IMR-90 (cell line): Measurements from ENCODE around the gene KDM6A. TPM values are rescaled to one million over a fixed set of nuclear protein-coding genes. Genes with fewer than 3 reads are reported as not detected.
A peak's percentile ranks its signal among the peaks of the same experiment; 100 is the strongest.

ENCODE experiments used
- ATAC-seq: fragments of 200-7000 bp; cut with Tn5 transposase; 2 replicates; pipeline ENCODE4 v1.9.1; 2020; ENCODE audit warnings: low read depth, mild to moderate bottlenecking, moderate library complexity
- BruUV-seq: library from RNA; stranded (reverse); fragments of 400-500 nt; replicated peaks from 2 replicates; lab custom pipeline; 2021; lab: Mats Ljungman, UMichigan
- CTCF ChIA-PET: fragments of 300-600 bp; formaldehyde crosslinking; extraction: SDS; loops from one replicate; lab custom pipeline; 2021; ENCODE audit warnings: antibody characterized with exemption; lab: Yijun Ruan, JAX
- POLR2A ChIA-PET: fragments of 300-600 bp; sonication (Branson Sonifier 250); formaldehyde crosslinking; loops from one replicate; lab custom pipeline; 2022; ENCODE audit warnings: antibody characterized with exemption; ENCODE audit not compliant: unreplicated experiment; lab: Charles Lee
- DNase-seq: peaks from one replicate; pipeline ENCODE4 v3.0.0; 2013
- H2AFZ ChIP-seq: replicated peaks from 2 replicates; pipeline ENCODE3; 2013; ENCODE audit warnings: low read length, mild to moderate bottlenecking; ENCODE audit not compliant: poor library complexity
- H2AK5ac ChIP-seq: 2 replicates; pipeline ENCODE4 v1.6.1; 2013; ENCODE audit warnings: low read depth, low read length, inconsistent platforms
- H2AK9ac ChIP-seq: replicated peaks from 2 replicates; pipeline ENCODE3; 2013; ENCODE audit warnings: mild to moderate bottlenecking, low read depth, low read length, moderate library complexity; ENCODE audit not compliant: poor library complexity
- H2BK120ac ChIP-seq: 2 replicates; pipeline ENCODE4 v1.6.1; 2013; ENCODE audit warnings: low read depth, low read length, inconsistent platforms
- H2BK15ac ChIP-seq: 3 replicates; pipeline ENCODE4 v1.6.1; 2013; ENCODE audit warnings: low read depth, low read length, inconsistent platforms
- H2BK20ac ChIP-seq: 2 replicates; pipeline ENCODE4 v1.6.1; 2013; ENCODE audit warnings: low read depth, mild to moderate bottlenecking, inconsistent platforms, low read length, moderate library complexity
- H2BK5ac ChIP-seq: 2 replicates; pipeline ENCODE4 v1.6.1; 2013; ENCODE audit warnings: mild to moderate bottlenecking, low read depth, low read length, inconsistent platforms; ENCODE audit not compliant: poor library complexity, severe bottlenecking
- H3K14ac ChIP-seq: replicated peaks from 2 replicates; pipeline ENCODE4 v1.6.1; 2013; ENCODE audit warnings: low read depth, low read length, inconsistent platforms
- H3K18ac ChIP-seq: 2 replicates; pipeline ENCODE4 v1.6.1; 2013; ENCODE audit warnings: low read depth, low read length, control low read depth
- H3K23ac ChIP-seq: 2 replicates; pipeline ENCODE4 v1.6.1; 2013; ENCODE audit warnings: low read depth, low read length, inconsistent platforms
- H3K27ac ChIP-seq: 2 replicates; pipeline ENCODE4 v1.5.1; 2013; ENCODE audit warnings: mild to moderate bottlenecking, control low read depth, low read length; ENCODE audit not compliant: insufficient read depth
- H3K27me3 ChIP-seq: 2 replicates; pipeline ENCODE4 v1.6.1; 2013; ENCODE audit warnings: low read length; ENCODE audit not compliant: control insufficient read depth, insufficient read depth
- H3K36me3 ChIP-seq: 2 replicates; pipeline ENCODE4 v1.6.1; 2013; ENCODE audit warnings: low read length, mixed read lengths; ENCODE audit not compliant: control insufficient read depth, insufficient read depth
- H3K4ac ChIP-seq: 2 replicates; pipeline ENCODE4 v1.6.1; 2013; ENCODE audit warnings: low read depth, low read length, inconsistent platforms
- H3K4me1 ChIP-seq: 2 replicates; pipeline ENCODE4 v1.6.1; 2013; ENCODE audit warnings: low read length, mixed read lengths; ENCODE audit not compliant: control insufficient read depth, insufficient read depth
- H3K4me2 ChIP-seq: 2 replicates; pipeline ENCODE4 v1.6.1; 2013; ENCODE audit warnings: low read depth, mild to moderate bottlenecking, control low read depth, low read length, moderate library complexity
- H3K4me3 ChIP-seq: 2 replicates; pipeline ENCODE4 v1.5.1; 2013; ENCODE audit warnings: low read depth, mild to moderate bottlenecking, control low read depth, low read length, moderate library complexity; ENCODE audit not compliant: insufficient read depth
- H3K56ac ChIP-seq: 2 replicates; pipeline ENCODE4 v1.6.1; 2013; ENCODE audit warnings: low read length, inconsistent platforms; ENCODE audit not compliant: insufficient read depth; ENCODE audit errors: extremely low read depth
- H3K79me1 ChIP-seq, 2 experiments: 2 replicates each; pipeline ENCODE4 v1.6.1; 2013; ENCODE audit warnings: low read length in 2 of 2, inconsistent platforms in 1 of 2, low read depth in 1 of 2
- H3K9ac ChIP-seq: 2 replicates; pipeline ENCODE4 v1.6.1; 2013; ENCODE audit warnings: low read depth, low read length, control low read depth
- H3K9me1 ChIP-seq: 2 replicates; pipeline ENCODE4 v1.6.1; 2013; ENCODE audit warnings: low read length, inconsistent platforms; ENCODE audit not compliant: insufficient read depth
- H3K9me3 ChIP-seq: 2 replicates; pipeline ENCODE4 v1.6.1; 2013; ENCODE audit warnings: low read length; ENCODE audit not compliant: control insufficient read depth, insufficient read depth
- H4K20me1 ChIP-seq: 2 replicates; pipeline ENCODE4 v1.6.1; 2013; ENCODE audit warnings: low read length, inconsistent platforms; ENCODE audit not compliant: insufficient read depth
- H4K5ac ChIP-seq: 2 replicates; pipeline ENCODE4 v1.6.1; 2013; ENCODE audit warnings: mild to moderate bottlenecking, low read depth, low read length, control low read depth
- H4K8ac ChIP-seq, 2 experiments: 2 replicates each; pipeline ENCODE4 v1.6.1; 2013; ENCODE audit warnings: low read depth in 2 of 2, low read length in 2 of 2, control low read depth in 1 of 2, inconsistent platforms in 1 of 2
- H4K91ac ChIP-seq: 2 replicates; pipeline ENCODE4 v1.6.1; 2013; ENCODE audit warnings: low read depth, low read length, inconsistent platforms; ENCODE audit not compliant: insufficient read depth
- BHLHE40 ChIP-seq: fragments of 150-350 bp; IDR thresholded peaks from 2 replicates; pipeline ENCODE4 v1.6.1; 2016; ENCODE audit warnings: mild to moderate bottlenecking, low read depth, low read length
- CEBPB ChIP-seq: IDR thresholded peaks from 2 replicates; pipeline ENCODE4 v1.6.1; 2012; ENCODE audit warnings: low read depth, low read length, improper control_type of control experiment
- CHD1 ChIP-seq: IDR thresholded peaks from 2 replicates; pipeline ENCODE4 v1.6.1; 2012; ENCODE audit warnings: low read depth, low read length, improper control_type of control experiment
- FOS ChIP-seq: fragments of 150-350 bp; IDR thresholded peaks from 2 replicates; pipeline ENCODE4 v1.6.1; 2016; ENCODE audit warnings: low read depth, low read length
- MAFK ChIP-seq: IDR thresholded peaks from 2 replicates; pipeline ENCODE4 v1.6.1; 2012; ENCODE audit warnings: low read depth, low read length, improper control_type of control experiment
- MAZ ChIP-seq: IDR thresholded peaks from 2 replicates; pipeline ENCODE4 v1.6.1; 2012; ENCODE audit warnings: low read depth, mild to moderate bottlenecking, low read length, improper control_type of control experiment, moderate library complexity, borderline replicate concordance
- MXI1 ChIP-seq: IDR thresholded peaks from 2 replicates; pipeline ENCODE4 v1.6.1; 2012; ENCODE audit warnings: low read depth, mild to moderate bottlenecking, low read length, moderate library complexity, borderline replicate concordance
- NFE2L2 ChIP-seq: fragments of 150-350 bp; IDR thresholded peaks from 2 replicates; pipeline ENCODE4 v1.6.1; 2016; ENCODE audit warnings: low read depth, mild to moderate bottlenecking, low read length
- POLR2A ChIP-seq: IDR thresholded peaks from 2 replicates; pipeline ENCODE4 v1.6.1; 2012; ENCODE audit warnings: mild to moderate bottlenecking, low read depth, low read length
- RAD21 ChIP-seq: IDR thresholded peaks from 2 replicates; pipeline ENCODE4 v1.6.1; 2012; ENCODE audit warnings: low read length, improper control_type of control experiment
- RCOR1 ChIP-seq: IDR thresholded peaks from 2 replicates; pipeline ENCODE4 v1.6.1; 2012; ENCODE audit warnings: mild to moderate bottlenecking, low read length, improper control_type of control experiment; ENCODE audit not compliant: insufficient replicate concordance
- RFX5 ChIP-seq: IDR thresholded peaks from 2 replicates; pipeline ENCODE4 v1.8.0; 2012; ENCODE audit warnings: low read depth, mild to moderate bottlenecking, low read length, moderate library complexity
- SMC3 ChIP-seq: fragments of 150-350 bp; IDR thresholded peaks from 2 replicates; pipeline ENCODE4 v1.6.1; 2016; ENCODE audit warnings: low read depth, mild to moderate bottlenecking, antibody characterized with exemption, low read length, moderate library complexity
- WGBS, 2 experiments: methylation state at CpG; one replicate each; pipeline versions ENCODE4 v1.1.5 to v1.1.7; 2013; ENCODE audit warnings: missing lambda C conversion rate in 2 of 2; ENCODE audit not compliant: insufficient read length in 1 of 2; ENCODE audit errors: extremely low coverage in 2 of 2; 5-methylcytosine and 5-hydroxymethylcytosine counted together
- dilution Hi-C: fragments of 300-500 bp; cut with HindIII; formaldehyde crosslinking; loops from one replicate; pipeline ENCODE4 v1.14.3; 2018; ENCODE audit warnings: low sequenced_read_pairs; ENCODE audit not compliant: unreplicated experiment
- in situ Hi-C: fragments of 300-500 bp; cut with MboI; formaldehyde crosslinking; loops from 3 replicates; pipeline ENCODE4 v1.14.3; 2019; ENCODE audit warnings: low sequenced_read_pairs, inconsistent platforms, mixed read lengths
- intact Hi-C: fragments of 100-400 bp; cut with micrococcal nuclease; formaldehyde crosslinking; loops from 2 replicates; pipeline ENCODE4 v1.10.0; 2022
- polyA plus RNA-seq, 3 experiments: library from polyadenylated mRNA; depleted of rRNA; stranded (reverse); fragments of >200 nt; gene quantifications; 2 replicates each; pipeline ENCODE4 v1.2.3, GENCODE V29; 2012; ENCODE audit warnings: low replicate concordance in 1 of 3
- total RNA-seq: library from RNA; depleted of rRNA; stranded (reverse); fragments of >200 nt; gene quantifications from 2 replicates; pipeline ENCODE4 v1.2.3, GENCODE V29; 2012
- TF ChIP-seq, protein P1 (sequence below): fragments of 150-350 bp; IDR thresholded peaks from 2 replicates; pipeline ENCODE4 v1.6.1; 2017; ENCODE audit warnings: mild to moderate bottlenecking, antibody characterized with exemption, low read length, low read depth
- TF ChIP-seq, protein P2 (sequence below): conservative IDR thresholded peaks from 2 replicates; pipeline ENCODE4 v1.5.1; 2012; ENCODE audit warnings: mild to moderate bottlenecking, low read depth, low read length, improper control_type of control experiment

KDM6A gene
- total and polyA plus RNA-seq, 2 of the 4 experiments (the other 2 are of a cell fraction) = 11.7 to 24.9 TPM

DNA sequence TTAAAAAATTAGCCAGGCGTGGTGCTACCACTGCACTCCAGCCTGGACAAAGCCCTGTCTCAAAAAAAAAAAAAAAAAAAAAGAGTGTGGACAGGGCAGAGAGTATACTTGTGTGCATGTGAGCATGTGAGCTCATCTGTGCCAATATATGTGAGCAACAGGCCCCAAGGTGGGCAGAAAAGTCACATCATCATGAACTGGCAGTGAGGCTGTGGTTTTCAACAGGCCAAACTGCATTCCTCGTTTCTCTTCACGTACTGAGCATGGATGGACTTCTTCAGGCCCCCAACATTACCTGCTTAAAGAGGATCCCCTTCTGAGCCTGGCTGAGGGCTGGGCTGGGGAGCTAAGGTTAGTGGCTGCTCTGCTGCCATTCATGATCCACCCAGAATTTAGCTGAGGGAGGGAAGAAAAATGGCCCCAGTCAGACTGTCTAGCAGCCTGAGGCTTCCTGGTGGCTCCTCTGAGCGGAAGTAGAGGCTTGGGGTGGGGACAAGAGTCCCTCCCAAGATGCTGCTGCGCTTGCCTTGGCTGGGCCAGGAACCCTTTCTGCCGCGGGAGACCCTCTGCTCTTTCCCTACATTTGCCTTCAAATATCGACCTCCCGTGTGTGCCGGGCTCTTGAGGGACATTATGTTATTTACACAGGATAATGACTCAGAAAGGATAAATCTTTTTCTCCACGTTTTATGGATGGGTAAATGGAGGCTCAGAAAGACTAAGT lies 272.7 kb downstream of the KDM6A start:
- no TSS peak for BruUV-seq
- POLR2A ChIA-PET = no interaction called here
- no peak overlapping the region for H4K5ac ChIP-seq
- no peak overlapping the region for H3K18ac ChIP-seq
- WGBS, 2 experiments = 100% methylated on average over 1 of the region's 11 CpGs; no CpG with 5 or more reads in 1 of the 2 experiments
- in situ Hi-C loops (no loop called here), dilution Hi-C loops (no loop called here), intact Hi-C loops (no loop called here)
- no peak overlapping the region for H2AK9ac ChIP-seq
- no peak overlapping the region for H3K4ac ChIP-seq
- no peak overlapping the region for H3K4me2 ChIP-seq
- no peak overlapping the region for H2BK15ac ChIP-seq
- ATAC-seq = no peak
- peaks cover 16% of the 10 kb centered on the region for H3K27me3 ChIP-seq
- H2BK120ac ChIP-seq = no peak overlapping the region
- H3K79me1 ChIP-seq = no peaks in the 10 kb centered on the region
- no peak overlapping the region for H3K56ac ChIP-seq
- H3K4me1 ChIP-seq = no peaks in the 10 kb centered on the region
- no peak overlapping the region for H3K4me3 ChIP-seq
- no peak for DNase-seq
- TF ChIP-seq, protein P1, sequence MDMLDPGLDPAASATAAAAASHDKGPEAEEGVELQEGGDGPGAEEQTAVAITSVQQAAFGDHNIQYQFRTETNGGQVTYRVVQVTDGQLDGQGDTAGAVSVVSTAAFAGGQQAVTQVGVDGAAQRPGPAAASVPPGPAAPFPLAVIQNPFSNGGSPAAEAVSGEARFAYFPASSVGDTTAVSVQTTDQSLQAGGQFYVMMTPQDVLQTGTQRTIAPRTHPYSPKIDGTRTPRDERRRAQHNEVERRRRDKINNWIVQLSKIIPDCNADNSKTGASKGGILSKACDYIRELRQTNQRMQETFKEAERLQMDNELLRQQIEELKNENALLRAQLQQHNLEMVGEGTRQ = no peak
- TF ChIP-seq BHLHE40 (no peak), MAZ (no peak), NFE2L2 (no peak), MXI1 (no peak), RAD21 (no peak), CHD1 (no peak), POLR2A (no peak), RFX5 (no peak), RCOR1 (no peak), CEBPB (no peak), SMC3 (no peak), MAFK (no peak), FOS (no peak)
- TF ChIP-seq, protein P2, sequence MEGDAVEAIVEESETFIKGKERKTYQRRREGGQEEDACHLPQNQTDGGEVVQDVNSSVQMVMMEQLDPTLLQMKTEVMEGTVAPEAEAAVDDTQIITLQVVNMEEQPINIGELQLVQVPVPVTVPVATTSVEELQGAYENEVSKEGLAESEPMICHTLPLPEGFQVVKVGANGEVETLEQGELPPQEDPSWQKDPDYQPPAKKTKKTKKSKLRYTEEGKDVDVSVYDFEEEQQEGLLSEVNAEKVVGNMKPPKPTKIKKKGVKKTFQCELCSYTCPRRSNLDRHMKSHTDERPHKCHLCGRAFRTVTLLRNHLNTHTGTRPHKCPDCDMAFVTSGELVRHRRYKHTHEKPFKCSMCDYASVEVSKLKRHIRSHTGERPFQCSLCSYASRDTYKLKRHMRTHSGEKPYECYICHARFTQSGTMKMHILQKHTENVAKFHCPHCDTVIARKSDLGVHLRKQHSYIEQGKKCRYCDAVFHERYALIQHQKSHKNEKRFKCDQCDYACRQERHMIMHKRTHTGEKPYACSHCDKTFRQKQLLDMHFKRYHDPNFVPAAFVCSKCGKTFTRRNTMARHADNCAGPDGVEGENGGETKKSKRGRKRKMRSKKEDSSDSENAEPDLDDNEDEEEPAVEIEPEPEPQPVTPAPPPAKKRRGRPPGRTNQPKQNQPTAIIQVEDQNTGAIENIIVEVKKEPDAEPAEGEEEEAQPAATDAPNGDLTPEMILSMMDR = no peak
- no peak overlapping the region for H2BK20ac ChIP-seq
- H2AK5ac ChIP-seq = no peak overlapping the region
- peak overlapping the region; percentile 23 for H2AFZ ChIP-seq
- no peak overlapping the region for H3K23ac ChIP-seq
- no peak overlapping the region for H2BK5ac ChIP-seq
- H4K91ac ChIP-seq = no peak overlapping the region
- no peak overlapping the region for H4K8ac ChIP-seq
- H3K14ac ChIP-seq = no peak overlapping the region
- H3K9me3 ChIP-seq = no peaks in the 10 kb centered on the region
- H4K20me1 ChIP-seq = no peaks in the 10 kb centered on the region
- H3K36me3 ChIP-seq = no peaks in the 10 kb centered on the region
- no peak overlapping the region for H3K9ac ChIP-seq
- CTCF ChIA-PET = no interaction called here
- no peaks in the 10 kb centered on the region for H3K9me1 ChIP-seq
- no peak overlapping the region for H3K27ac ChIP-seq
